ENCODE data around the gene AMFR. TPM values are rescaled to one million over a fixed set of nuclear protein-coding genes. Genes with fewer than 3 reads are reported as not detected.

Gene AMFR
- total RNA-seq, 1 experiment from 2014 or later: 66.3 TPM

DNA sequence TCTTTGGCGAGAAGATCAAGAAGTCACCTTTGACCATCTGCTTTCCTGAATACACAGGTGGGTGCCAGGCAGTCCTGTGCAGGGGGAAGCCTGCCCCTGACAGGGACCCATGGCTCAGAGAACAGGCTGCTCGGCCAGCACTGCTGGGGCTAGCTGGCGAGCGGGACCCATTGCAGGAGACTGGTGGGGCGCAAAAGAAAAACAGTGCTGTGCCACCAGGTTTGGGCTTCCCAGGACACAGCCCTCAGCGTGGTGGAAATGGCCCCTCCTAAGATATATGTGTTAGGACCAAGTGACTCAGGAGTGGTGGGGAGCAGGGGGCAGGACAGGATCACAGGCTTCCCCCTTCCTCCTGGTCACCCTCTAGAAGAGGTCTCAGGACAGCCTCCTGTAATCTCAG is 73.9 kb downstream of the AMFR start:
- TF ChIP-seq ZNF274 (IDR thresholded peaks at IDR 0.05; ENCODE audit: low read depth, low read length) (no peak), EZH2 (IDR thresholded peaks at IDR 0.05) (no peak), SRF (IDR thresholded peaks at IDR 0.05; ENCODE audit: low read depth) (no peak)
- TF ChIP-seq, protein P1, sequence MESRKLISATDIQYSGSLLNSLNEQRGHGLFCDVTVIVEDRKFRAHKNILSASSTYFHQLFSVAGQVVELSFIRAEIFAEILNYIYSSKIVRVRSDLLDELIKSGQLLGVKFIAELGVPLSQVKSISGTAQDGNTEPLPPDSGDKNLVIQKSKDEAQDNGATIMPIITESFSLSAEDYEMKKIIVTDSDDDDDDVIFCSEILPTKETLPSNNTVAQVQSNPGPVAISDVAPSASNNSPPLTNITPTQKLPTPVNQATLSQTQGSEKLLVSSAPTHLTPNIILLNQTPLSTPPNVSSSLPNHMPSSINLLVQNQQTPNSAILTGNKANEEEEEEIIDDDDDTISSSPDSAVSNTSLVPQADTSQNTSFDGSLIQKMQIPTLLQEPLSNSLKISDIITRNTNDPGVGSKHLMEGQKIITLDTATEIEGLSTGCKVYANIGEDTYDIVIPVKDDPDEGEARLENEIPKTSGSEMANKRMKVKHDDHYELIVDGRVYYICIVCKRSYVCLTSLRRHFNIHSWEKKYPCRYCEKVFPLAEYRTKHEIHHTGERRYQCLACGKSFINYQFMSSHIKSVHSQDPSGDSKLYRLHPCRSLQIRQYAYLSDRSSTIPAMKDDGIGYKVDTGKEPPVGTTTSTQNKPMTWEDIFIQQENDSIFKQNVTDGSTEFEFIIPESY (IDR thresholded peaks at IDR 0.05; ENCODE audit: extremely low read depth, insufficient replicate concordance, low read length): no peak
- H2AFZ ChIP-seq (ENCODE audit: low read depth, low read length, poor library complexity, severe bottlenecking): no peak overlapping the region
- RAD21 ChIA-PET (ENCODE audit: low non-redundant PET in 1 of 2, low total read pairs in 2 of 2, uncharacterized antibody in 2 of 2, unreplicated experiment in 2 of 2): no interaction called here
- no peak overlapping the region for H3K27ac ChIP-seq (ENCODE audit: low read depth, low read length)
- no peaks in the 10 kb centered on the region for H3K9me3 ChIP-seq (ENCODE audit: control insufficient read depth in 1 of 2, insufficient read depth in 1 of 2, low read depth in 1 of 2, low read length in 2 of 2)
- no peak for DNase-seq (ENCODE audit: low read depth, low spot score)
- H3K27me3 ChIP-seq (ENCODE audit: insufficient read depth, low read length): no peaks in the 10 kb centered on the region
- POLR2A ChIA-PET: no interaction called here
- no peaks in the 10 kb centered on the region for H3K36me3 ChIP-seq (ENCODE audit: control insufficient read depth in 1 of 2, insufficient read depth in 2 of 2, low read length in 2 of 2)
- H3K4me3 ChIP-seq (replicated peaks in 1 of 2; ENCODE audit: low read depth in 1 of 2, low read length in 2 of 2): no peak overlapping the region
- no peaks in the 10 kb centered on the region for H3K9me2 ChIP-seq (ENCODE audit: insufficient read depth)
- CTCF ChIA-PET: no interaction called here
- H3K4me2 ChIP-seq (ENCODE audit: low read length): no peak overlapping the region
- H4K20me1 ChIP-seq (ENCODE audit: insufficient read depth): no peaks in the 10 kb centered on the region
- no peaks in the 10 kb centered on the region for H3K79me2 ChIP-seq (ENCODE audit: insufficient read depth, low read length)
- H3K4me1 ChIP-seq (ENCODE audit: control insufficient read depth in 1 of 2, insufficient read depth in 2 of 2, low read length in 2 of 2): peaks cover 4 to 6% of the 10 kb centered on the region in 2 experiments; a peak in 3 of 4 replicates
- intact Hi-C loops (cut with micrococcal nuclease): no loop called here
- no peak overlapping the region for H3K9ac ChIP-seq (ENCODE audit: low read length)
- no TSS peak for BruUV-seq (replicated peaks)
- ATAC-seq: no peak

DNA sequence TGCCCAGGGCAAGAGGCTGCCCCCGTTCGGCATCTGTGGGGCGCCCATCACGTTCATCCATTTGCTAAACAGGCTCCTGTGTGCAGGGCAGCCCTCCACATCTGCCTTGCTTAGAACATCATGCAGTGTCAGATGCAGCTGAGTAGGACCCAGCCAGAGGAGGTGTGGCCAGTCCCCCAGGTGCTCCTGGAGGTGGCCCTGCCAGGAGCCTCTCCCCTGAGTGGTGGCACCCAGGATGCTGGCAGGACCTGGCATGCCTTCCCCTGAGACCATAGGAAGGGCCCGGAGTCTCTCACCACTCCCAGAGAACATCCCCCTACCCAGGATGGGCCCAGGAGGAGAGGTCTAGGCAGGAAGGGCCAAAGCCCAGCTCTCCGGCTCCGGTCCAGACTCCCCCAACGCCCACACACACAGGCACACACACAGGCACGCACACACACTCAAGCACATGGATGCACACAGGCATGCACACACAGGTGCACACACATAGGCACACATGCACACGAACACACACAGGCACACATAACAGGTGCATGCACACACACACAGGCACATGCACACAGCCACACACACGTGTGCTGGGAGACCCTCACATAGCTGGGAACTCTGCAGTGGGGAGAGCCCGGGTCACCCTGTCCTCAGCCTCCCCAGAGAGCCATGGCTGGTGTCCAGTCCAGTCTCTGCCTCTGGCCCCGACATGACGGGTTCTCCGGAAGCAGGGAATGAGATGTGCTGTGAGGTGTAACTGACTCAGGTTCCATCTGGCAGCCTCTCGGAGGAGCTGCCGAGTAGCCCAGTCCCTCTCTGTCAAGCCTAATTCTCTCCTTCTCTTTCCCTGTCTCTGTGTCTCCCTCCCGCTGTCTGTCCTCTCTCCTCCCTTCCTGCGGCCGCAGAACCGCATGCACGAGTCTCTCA is 74.6 kb downstream of the AMFR start:
- no peaks in the 10 kb centered on the region for H3K36me3 ChIP-seq (ENCODE audit: control insufficient read depth in 1 of 2, insufficient read depth in 2 of 2, low read length in 2 of 2)
- no peak overlapping the region for H3K4me3 ChIP-seq (replicated peaks in 1 of 2; ENCODE audit: low read depth in 1 of 2, low read length in 2 of 2)
- H3K9me3 ChIP-seq (ENCODE audit: control insufficient read depth in 1 of 2, insufficient read depth in 1 of 2, low read depth in 1 of 2, low read length in 2 of 2): no peaks in the 10 kb centered on the region
- no peaks in the 10 kb centered on the region for H3K9me2 ChIP-seq (ENCODE audit: insufficient read depth)
- TF ChIP-seq POLR2AphosphoS5 (IDR thresholded peaks at IDR 0.05; ENCODE audit: low read depth, low read length) (no peak), SRF (IDR thresholded peaks at IDR 0.05; ENCODE audit: low read depth) (no peak), ELF1 (IDR thresholded peaks at IDR 0.05; ENCODE audit: borderline replicate concordance, low read depth) (no peak), CBX3 (IDR thresholded peaks at IDR 0.05; ENCODE audit: low read depth) (no peak), POLR2A (IDR thresholded peaks at IDR 0.05; ENCODE audit: borderline replicate concordance, extremely low read depth, insufficient read depth, insufficient read length) (no peak)
- TF ChIP-seq, protein P2, sequence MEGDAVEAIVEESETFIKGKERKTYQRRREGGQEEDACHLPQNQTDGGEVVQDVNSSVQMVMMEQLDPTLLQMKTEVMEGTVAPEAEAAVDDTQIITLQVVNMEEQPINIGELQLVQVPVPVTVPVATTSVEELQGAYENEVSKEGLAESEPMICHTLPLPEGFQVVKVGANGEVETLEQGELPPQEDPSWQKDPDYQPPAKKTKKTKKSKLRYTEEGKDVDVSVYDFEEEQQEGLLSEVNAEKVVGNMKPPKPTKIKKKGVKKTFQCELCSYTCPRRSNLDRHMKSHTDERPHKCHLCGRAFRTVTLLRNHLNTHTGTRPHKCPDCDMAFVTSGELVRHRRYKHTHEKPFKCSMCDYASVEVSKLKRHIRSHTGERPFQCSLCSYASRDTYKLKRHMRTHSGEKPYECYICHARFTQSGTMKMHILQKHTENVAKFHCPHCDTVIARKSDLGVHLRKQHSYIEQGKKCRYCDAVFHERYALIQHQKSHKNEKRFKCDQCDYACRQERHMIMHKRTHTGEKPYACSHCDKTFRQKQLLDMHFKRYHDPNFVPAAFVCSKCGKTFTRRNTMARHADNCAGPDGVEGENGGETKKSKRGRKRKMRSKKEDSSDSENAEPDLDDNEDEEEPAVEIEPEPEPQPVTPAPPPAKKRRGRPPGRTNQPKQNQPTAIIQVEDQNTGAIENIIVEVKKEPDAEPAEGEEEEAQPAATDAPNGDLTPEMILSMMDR (IDR thresholded peaks at IDR 0.05 in 2 of 3, conservative IDR thresholded peaks at IDR 0.05 in 1 of 3; ENCODE audit: borderline replicate concordance in 1 of 3, insufficient read depth in 1 of 3, low read depth in 2 of 3, low read length in 2 of 3): no peak
- TF ChIP-seq, protein P1 (IDR thresholded peaks at IDR 0.05; ENCODE audit: extremely low read depth, insufficient replicate concordance, low read length): no peak
- no peak overlapping the region for H2AFZ ChIP-seq (ENCODE audit: low read depth, low read length, poor library complexity, severe bottlenecking)
- H3K27ac ChIP-seq (ENCODE audit: low read depth, low read length): no peak overlapping the region
- DNase-seq (ENCODE audit: low read depth, low spot score) (no peak), ATAC-seq (no peak)
- BruUV-seq (replicated peaks): no TSS peak
- H3K79me2 ChIP-seq (ENCODE audit: insufficient read depth, low read length): no peaks in the 10 kb centered on the region
- H4K20me1 ChIP-seq (ENCODE audit: insufficient read depth): no peaks in the 10 kb centered on the region
- H3K4me2 ChIP-seq (ENCODE audit: low read length): no peak overlapping the region
- POLR2A ChIA-PET: no interaction called here
- H3K4me1 ChIP-seq (ENCODE audit: control insufficient read depth in 1 of 2, insufficient read depth in 2 of 2, low read length in 2 of 2): no peaks in the 10 kb centered on the region
- RAD21 ChIA-PET (ENCODE audit: low non-redundant PET in 1 of 2, low total read pairs in 2 of 2, uncharacterized antibody in 2 of 2, unreplicated experiment in 2 of 2): no interaction called here
- no peak overlapping the region for H3K9ac ChIP-seq (ENCODE audit: low read length)
- no peaks in the 10 kb centered on the region for H3K27me3 ChIP-seq (ENCODE audit: insufficient read depth, low read length)
- intact Hi-C loops (cut with micrococcal nuclease): no loop called here
- CTCF ChIA-PET: no interaction called here

Measured in HCT116 (cell line).